HEK293 (cell line): Measurements from ENCODE around the gene INHA.
A peak's percentile ranks its signal among the peaks of the same experiment; 100 is the strongest.

Source experiments
- CTCF ChIA-PET: fragments of 350-600 bp; formaldehyde crosslinking; extraction: SDS; loops from one replicate; lab custom pipeline; 2021; ENCODE audit warnings: antibody characterized with exemption; lab: Yijun Ruan, JAX
- POLR2A ChIA-PET: fragments of 300-600 bp; formaldehyde crosslinking; extraction: SDS; loops from one replicate; lab custom pipeline; 2020; ENCODE audit warnings: antibody characterized with exemption, inconsistent platforms; lab: Yijun Ruan, JAX
- H3K27ac ChIP-seq: fragments of 200-500 bp; sonication (Bioruptor generic); 2 replicates; pipeline ENCODE4 v1.5.1; 2014; ENCODE audit warnings: low read depth, low read length, control low read depth, inconsistent platforms; ENCODE audit errors: extremely low read depth
- H3K36me3 ChIP-seq, 2 experiments: fragments of 200-500 bp in 1 of 2; sonication (Bioruptor generic) in 1 of 2; 1 replicate in 1 of 2; 2 replicates in 1 of 2; pipeline ENCODE4 v1.5.1; 2014 to 2017; ENCODE audit warnings: inconsistent platforms in 2 of 2, low read length in 2 of 2; ENCODE audit not compliant: control insufficient read depth in 2 of 2, insufficient read depth in 1 of 2
- H3K4me1 ChIP-seq: fragments of 200-500 bp; sonication (Bioruptor generic); 2 replicates; pipeline ENCODE4 v1.5.1; 2014; ENCODE audit warnings: mild to moderate bottlenecking, low read length, inconsistent platforms; ENCODE audit not compliant: control insufficient read depth, insufficient read depth
- H3K4me3 ChIP-seq: 2 replicates; pipeline ENCODE4 v1.5.1; 2011; ENCODE audit warnings: low read depth, mild to moderate bottlenecking, control low read depth, low read length, moderate library complexity
- H3K9me3 ChIP-seq: fragments of 200-500 bp; sonication (Bioruptor generic); 2 replicates; pipeline ENCODE4 v1.5.1; 2014; ENCODE audit warnings: low read depth, low read length, inconsistent platforms; ENCODE audit not compliant: control insufficient read depth, insufficient read depth
- EGR2 ChIP-seq: fragments of 450-650 bp; formaldehyde crosslinking; IDR thresholded peaks from 2 replicates; pipeline ENCODE4 v1.5.1; 2016; ENCODE audit warnings: low read depth, missing biosample characterization, missing genetic modification characterization
- PBX3 ChIP-seq: sonication (generic); formaldehyde crosslinking; IDR thresholded peaks from 2 replicates; pipeline ENCODE4 v1.8.1; 2022; ENCODE audit warnings: mild to moderate bottlenecking, moderate library complexity, missing genetic modification reagents
- SCRT1 ChIP-seq: fragments of 450-650 bp; formaldehyde crosslinking; IDR thresholded peaks from 2 replicates; pipeline ENCODE4 v1.5.1; 2016; ENCODE audit warnings: missing biosample characterization, missing genetic modification characterization, borderline replicate concordance
- SCRT2 ChIP-seq: fragments of 450-650 bp; formaldehyde crosslinking; IDR thresholded peaks from 2 replicates; pipeline ENCODE4 v1.5.1; 2016; ENCODE audit warnings: missing biosample characterization, missing genetic modification characterization
- SP2 ChIP-seq: fragments of 450-650 bp; formaldehyde crosslinking; IDR thresholded peaks from 2 replicates; pipeline ENCODE4 v1.5.1; 2016; ENCODE audit warnings: missing biosample characterization, missing genetic modification characterization
- TCF7L2 ChIP-seq: IDR thresholded peaks from 2 replicates; pipeline ENCODE4 v1.6.1; 2011; ENCODE audit warnings: low read depth, mild to moderate bottlenecking, inconsistent platforms, low read length, moderate library complexity, borderline replicate concordance
- ZIC2 ChIP-seq: fragments of 450-650 bp; formaldehyde crosslinking; IDR thresholded peaks from 2 replicates; pipeline ENCODE4 v1.5.1; 2016; ENCODE audit warnings: missing biosample characterization, missing genetic modification characterization
- ZNF138 ChIP-seq: fragments of 450-650 bp; formaldehyde crosslinking; IDR thresholded peaks from 2 replicates; pipeline ENCODE4 v1.5.1; 2016; ENCODE audit warnings: missing biosample characterization, missing genetic modification characterization, borderline replicate concordance
- ZNF174 ChIP-seq: fragments of 450-650 bp; formaldehyde crosslinking; IDR thresholded peaks from 2 replicates; pipeline ENCODE4 v1.5.0; 2017; ENCODE audit warnings: missing biosample characterization, mild to moderate bottlenecking, missing genetic modification characterization
- ZNF221 ChIP-seq: fragments of 450-650 bp; formaldehyde crosslinking; IDR thresholded peaks from 2 replicates; pipeline ENCODE4 v1.5.1; 2017; ENCODE audit warnings: missing biosample characterization, missing genetic modification characterization, borderline replicate concordance
- ZNF792 ChIP-seq: fragments of 450-650 bp; formaldehyde crosslinking; IDR thresholded peaks from 2 replicates; pipeline ENCODE4 v1.5.1; 2016; ENCODE audit warnings: missing biosample characterization, missing genetic modification characterization
- ZNF830 ChIP-seq: fragments of 450-650 bp; IDR thresholded peaks from 2 replicates; pipeline ENCODE4 v1.5.0; 2018; ENCODE audit warnings: missing biosample characterization, missing genetic modification characterization, low read depth, mild to moderate bottlenecking, moderate library complexity
- TF ChIP-seq, protein P1 (sequence below): fragments of 450-650 bp; formaldehyde crosslinking; IDR thresholded peaks from 2 replicates; pipeline ENCODE4 v1.5.1; 2017; ENCODE audit warnings: missing biosample characterization, missing genetic modification characterization
- TF ChIP-seq, protein P2 (sequence below): fragments of 450-650 bp; formaldehyde crosslinking; IDR thresholded peaks from 2 replicates; pipeline ENCODE4 v1.5.1; 2017; ENCODE audit warnings: missing biosample characterization, missing genetic modification characterization

Gene INHA

DNA sequence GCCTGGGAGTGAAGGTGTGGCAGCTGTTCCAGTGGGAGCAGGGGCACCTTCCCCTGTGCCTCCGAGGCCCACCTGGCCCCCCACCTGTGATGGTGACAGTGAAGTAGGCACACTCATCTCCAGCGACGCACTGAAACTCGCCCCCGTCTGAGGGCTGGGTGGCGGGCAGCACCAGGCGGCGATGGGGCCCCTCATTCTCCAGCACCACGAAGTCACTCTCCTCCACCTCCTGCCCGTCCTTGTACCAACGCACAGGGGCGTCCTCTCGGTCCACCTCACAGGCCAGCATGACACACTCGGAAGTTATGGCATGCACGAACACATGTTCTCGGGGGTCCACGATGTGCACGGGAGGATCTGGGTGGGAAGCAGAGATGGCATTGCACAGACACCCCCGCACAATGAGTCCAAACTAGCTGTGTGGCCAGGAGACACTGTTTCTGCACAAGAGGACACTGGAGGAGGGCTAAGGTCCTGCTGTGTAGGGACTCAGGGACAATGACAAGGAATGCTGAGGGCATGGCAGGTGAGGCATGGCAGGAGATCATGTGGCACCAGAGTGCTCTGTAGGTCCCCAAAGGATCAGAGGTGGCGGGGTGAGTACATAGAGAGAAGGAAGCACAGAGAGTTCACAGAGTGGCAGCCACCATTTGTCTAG lies 8.7 kb upstream of the INHA start:
- H3K4me3 ChIP-seq = no peak overlapping the region
- no peaks in the 10 kb centered on the region for H3K9me3 ChIP-seq
- TF ChIP-seq ZIC2 (tag by site-specific recombination) (0 out of 2 replicates have a peak, but pooled peaks have one; percentile 8), TCF7L2 (no peak)
- no peak overlapping the region for H3K27ac ChIP-seq
- ChIA-PET CTCF (interaction anchor here (0.6 kb wide), 1 partner anchor 117 kb away, joined by 3 read pairs; no protein-coding TSS in a partner anchor), POLR2A (interaction anchor here (1.2 to 3.7 kb wide), 2 partner anchors 11 to 34 kb away, joined by 5 to 25 read pairs; partner anchors contain the start of gene STK11IP)
- no peaks in the 10 kb centered on the region for H3K4me1 ChIP-seq
- H3K36me3 ChIP-seq = peaks cover 13 to 86% of the 10 kb centered on the region in 2 experiments; a peak in 2 of 3 replicates

DNA sequence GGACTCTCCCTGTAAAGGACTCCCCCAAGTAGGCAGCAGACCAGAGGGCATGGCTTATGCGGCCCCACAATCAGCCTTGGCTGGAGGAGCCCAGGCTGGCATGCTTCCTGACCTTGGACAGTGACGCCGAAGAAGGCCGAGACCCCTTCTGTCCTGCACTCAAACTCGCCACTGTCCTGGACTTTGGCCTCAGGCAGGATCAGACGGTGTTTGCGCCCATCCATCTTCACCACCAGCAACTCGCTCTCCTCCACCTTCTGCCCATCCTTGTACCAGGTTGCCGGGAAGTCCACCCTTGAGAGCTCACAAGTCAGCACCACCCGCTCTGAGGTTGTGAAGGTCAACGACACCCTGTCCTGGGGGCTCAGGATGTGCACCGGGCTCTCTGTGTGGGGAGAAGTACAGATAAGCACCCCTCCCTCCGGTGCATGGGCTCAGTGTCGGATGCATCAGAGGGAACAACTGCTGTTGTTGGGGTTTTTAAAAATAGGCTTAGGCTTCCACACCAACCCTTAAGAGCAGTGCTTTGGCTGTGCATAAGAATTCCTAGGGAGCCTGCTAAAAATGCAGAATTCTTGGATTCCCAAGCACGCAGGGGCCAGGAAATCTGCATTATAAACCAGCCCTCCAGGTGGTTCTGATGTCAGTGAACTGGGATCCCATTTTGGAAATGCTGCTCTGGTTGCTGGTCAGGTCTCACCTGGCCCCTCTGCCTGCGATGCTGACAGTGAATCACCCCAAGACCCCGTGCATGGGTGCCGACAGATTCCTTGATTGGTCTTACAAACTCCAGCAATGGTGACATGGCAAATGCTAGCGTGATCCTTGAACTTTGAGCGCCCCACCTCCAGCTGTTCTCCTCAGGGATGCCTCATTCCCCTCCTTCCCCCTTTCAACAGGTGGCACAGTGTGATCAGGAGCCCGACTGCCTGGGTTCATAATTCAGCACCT lies 6.7 kb upstream of the INHA start:
- POLR2A ChIA-PET = interaction anchor here (1.1 to 1.9 kb wide), 4 partner anchors 13 to 62 kb away, joined by 3 to 5 read pairs (median 4); partner anchors contain the start of gene STK11IP
- Histone ChIP-seq H3K36me3 (peaks cover 13 to 93% of the 10 kb centered on the region in 2 experiments; a peak in 2 of 3 replicates), H3K9me3 (no peaks in the 10 kb centered on the region), H3K4me1 (peaks cover 7% of the 10 kb centered on the region), H3K4me3 (no peak overlapping the region), H3K27ac (no peak overlapping the region)
- CTCF ChIA-PET = no interaction called here
- TF ChIP-seq EGR2 (tag by site-specific recombination) (no peak), SCRT1 (tag by site-specific recombination) (0 out of 2 replicates have a peak, but pooled peaks have one; percentile 19), SCRT2 (tag by site-specific recombination) (peak; percentile 59; the same call in 1 of the 2 replicates)
- TF ChIP-seq, protein P1, sequence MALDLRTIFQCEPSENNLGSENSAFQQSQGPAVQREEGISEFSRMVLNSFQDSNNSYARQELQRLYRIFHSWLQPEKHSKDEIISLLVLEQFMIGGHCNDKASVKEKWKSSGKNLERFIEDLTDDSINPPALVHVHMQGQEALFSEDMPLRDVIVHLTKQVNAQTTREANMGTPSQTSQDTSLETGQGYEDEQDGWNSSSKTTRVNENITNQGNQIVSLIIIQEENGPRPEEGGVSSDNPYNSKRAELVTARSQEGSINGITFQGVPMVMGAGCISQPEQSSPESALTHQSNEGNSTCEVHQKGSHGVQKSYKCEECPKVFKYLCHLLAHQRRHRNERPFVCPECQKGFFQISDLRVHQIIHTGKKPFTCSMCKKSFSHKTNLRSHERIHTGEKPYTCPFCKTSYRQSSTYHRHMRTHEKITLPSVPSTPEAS (tag by site-specific recombination) = no peak

DNA sequence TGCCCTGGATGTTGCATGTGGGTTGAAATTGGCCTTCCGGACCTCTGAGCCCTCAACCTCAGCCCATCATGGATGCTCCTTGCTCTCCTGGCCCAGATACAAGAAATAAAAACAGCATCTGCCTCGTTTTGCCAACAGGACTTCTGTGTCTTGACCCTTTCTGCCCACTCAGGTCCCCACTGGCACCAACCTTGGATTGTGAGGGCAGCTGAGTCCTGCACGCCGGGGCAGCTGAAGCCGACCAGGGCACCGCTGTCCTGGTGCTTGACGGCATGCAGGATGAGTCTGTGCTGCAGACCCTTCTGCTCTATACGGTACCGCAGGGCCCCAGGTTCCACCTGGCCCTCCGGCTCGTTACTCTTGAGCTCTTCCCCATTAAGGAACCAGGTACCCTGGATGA lies 5.5 kb upstream of the INHA start:
- POLR2A ChIA-PET = interaction anchor here (1.5 to 2.8 kb wide), 5 partner anchors 10 to 31 kb away, joined by 3 to 12 read pairs (median 4); partner anchors contain the start of gene STK11IP

More for the DNA sequence above, 5.5 kb upstream of the INHA start:
- peaks cover 13 to 84% of the 10 kb centered on the region in 2 experiments; a peak in 2 of 3 replicates for H3K36me3 ChIP-seq
- H3K4me1 ChIP-seq = peaks cover 9% of the 10 kb centered on the region
- H3K9me3 ChIP-seq = no peaks in the 10 kb centered on the region
- CTCF ChIA-PET = no interaction called here
- TF ChIP-seq SP2 = no peak
- TF ChIP-seq ZNF792 (tag by site-specific recombination) = no peak
- TF ChIP-seq, protein P2, sequence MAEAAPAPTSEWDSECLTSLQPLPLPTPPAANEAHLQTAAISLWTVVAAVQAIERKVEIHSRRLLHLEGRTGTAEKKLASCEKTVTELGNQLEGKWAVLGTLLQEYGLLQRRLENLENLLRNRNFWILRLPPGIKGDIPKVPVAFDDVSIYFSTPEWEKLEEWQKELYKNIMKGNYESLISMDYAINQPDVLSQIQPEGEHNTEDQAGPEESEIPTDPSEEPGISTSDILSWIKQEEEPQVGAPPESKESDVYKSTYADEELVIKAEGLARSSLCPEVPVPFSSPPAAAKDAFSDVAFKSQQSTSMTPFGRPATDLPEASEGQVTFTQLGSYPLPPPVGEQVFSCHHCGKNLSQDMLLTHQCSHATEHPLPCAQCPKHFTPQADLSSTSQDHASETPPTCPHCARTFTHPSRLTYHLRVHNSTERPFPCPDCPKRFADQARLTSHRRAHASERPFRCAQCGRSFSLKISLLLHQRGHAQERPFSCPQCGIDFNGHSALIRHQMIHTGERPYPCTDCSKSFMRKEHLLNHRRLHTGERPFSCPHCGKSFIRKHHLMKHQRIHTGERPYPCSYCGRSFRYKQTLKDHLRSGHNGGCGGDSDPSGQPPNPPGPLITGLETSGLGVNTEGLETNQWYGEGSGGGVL (tag by site-specific recombination) = no peak
- TF ChIP-seq ZNF174 = no peak
- TF ChIP-seq ZNF830 = no peak
- TF ChIP-seq ZNF221 (tag by site-specific recombination) = no peak
- TF ChIP-seq ZNF138 (tag by site-specific recombination) = no peak
- TF ChIP-seq PBX3 (CRISPR knock-in tag) = no peak
- no peak overlapping the region for H3K4me3 ChIP-seq
- H3K27ac ChIP-seq = no peak overlapping the region
